KOPT-K1 (cell line): ENCODE measurements around the gene METAP1D.
A peak's percentile ranks its signal among the peaks of the same experiment; 100 is the strongest.

ENCODE experiments used
- H3K27ac ChIP-seq: fragments of 200-600 bp; sonication (generic); 2 replicates; pipeline ENCODE4 v1.5.1; 2016; ENCODE audit warnings: antibody characterized with exemption, mild to moderate bottlenecking, low read depth, low read length; ENCODE audit not compliant: poor library complexity, severe bottlenecking
- H3K36me3 ChIP-seq: fragments of 200-600 bp; sonication (generic); 2 replicates; pipeline ENCODE4 v1.5.1; 2017; ENCODE audit warnings: antibody characterized with exemption, mild to moderate bottlenecking, low read length, moderate library complexity; ENCODE audit not compliant: insufficient read depth
- H3K9me3 ChIP-seq: fragments of 200-600 bp; sonication (generic); 2 replicates; pipeline ENCODE4 v1.5.1; 2017; ENCODE audit warnings: antibody characterized with exemption, low read length, mild to moderate bottlenecking; ENCODE audit not compliant: insufficient read depth, poor library complexity, severe bottlenecking

Gene METAP1D

DNA sequence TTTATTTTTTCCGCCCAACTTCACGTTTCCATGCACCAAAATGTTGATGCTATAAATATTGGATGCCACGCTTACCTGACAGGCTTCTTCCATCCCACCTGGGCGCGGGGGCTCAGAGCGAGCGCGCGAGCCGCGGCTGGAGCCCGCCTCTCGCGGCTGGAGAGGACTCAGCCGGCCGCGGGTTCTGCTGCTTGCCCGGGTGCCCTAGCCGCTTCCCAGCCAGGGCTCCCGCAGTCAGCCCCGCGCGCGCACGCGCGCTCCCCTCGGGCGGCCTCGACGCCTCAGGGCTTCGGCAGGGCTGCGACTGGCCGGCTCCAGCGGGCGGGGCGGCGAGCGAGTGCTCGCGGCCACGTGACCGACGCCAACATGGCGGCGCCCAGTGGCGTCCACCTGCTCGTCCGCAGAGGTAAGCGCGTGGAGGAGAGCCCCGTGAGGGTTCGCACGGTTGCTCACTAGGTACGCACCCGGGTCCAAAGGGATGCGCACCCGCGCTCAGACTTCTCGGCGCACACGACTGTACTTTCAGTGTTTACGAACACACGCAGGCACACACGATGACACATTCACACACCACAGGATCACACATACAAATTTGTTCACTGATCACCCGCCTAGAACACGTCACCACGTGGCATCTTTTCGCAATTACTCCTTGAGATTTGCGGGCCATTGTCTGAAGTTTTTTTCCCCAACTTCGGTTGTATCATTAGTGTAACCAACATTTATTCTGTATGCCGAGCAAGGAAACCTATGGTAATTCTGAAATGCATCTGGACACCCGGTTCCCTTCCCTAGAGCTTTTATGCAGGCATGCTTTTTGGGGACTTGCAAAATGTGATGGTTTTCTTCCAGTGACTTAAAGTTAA is at the start of gene METAP1D:
TSS of gene METAP1D (plus strand) at position 350 of the 866 bp plus-strand sequence. CDS start at position 367, 17 bp downstream.
- H3K9me3 ChIP-seq, result no peaks in the 10 kb centered on the region
- H3K36me3 ChIP-seq, result no peaks in the 10 kb centered on the region
- peak within 1 kb of the TSS; percentile 58 for H3K27ac ChIP-seq

DNA sequence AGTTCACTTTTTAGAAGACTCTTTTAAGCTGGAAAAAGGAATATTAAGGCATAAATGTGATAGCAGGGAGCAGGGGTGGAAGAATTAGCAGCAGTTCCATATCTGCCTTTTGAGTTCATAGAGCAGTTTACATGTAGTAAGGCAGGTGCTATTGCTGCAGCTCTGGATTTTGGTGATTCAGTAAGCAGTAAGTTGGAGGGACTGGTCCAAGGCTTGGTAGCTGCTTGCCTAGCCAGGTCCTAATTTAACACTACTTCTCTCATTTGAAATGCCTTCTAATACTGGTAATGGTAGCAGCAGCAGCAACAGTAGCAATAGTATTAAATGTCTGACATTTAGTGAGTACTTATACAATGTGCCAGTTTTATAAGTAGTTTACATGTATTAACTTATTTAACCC is 47.5 kb upstream of the METAP1D start:
- no peaks in the 10 kb centered on the region for H3K9me3 ChIP-seq
- H3K36me3 ChIP-seq, result peaks cover 63% of the 10 kb centered on the region
- H3K27ac ChIP-seq, result no peak overlapping the region

DNA sequence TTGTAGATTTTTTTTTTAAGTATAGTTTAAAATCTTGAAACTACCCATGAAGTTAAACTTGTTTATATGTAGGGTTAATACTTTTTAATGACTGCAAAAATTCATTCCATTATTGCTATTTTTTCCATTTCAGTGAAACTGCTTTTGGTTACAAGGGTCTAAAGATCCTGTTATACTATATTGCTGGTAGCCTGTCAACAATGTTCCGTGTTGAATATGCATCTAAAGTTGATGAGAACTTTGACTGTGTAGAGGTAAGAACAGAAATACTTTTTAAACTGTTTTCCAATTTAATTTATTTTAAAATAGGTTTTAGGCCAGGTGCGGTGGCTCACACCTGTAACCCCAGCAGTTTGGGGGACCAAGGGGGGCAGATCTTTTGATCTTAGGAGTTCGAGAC is 47.0 kb upstream of the METAP1D start:
- Histone ChIP-seq H3K27ac (no peak overlapping the region), H3K36me3 (peaks cover 61% of the 10 kb centered on the region), H3K9me3 (no peaks in the 10 kb centered on the region)

DNA sequence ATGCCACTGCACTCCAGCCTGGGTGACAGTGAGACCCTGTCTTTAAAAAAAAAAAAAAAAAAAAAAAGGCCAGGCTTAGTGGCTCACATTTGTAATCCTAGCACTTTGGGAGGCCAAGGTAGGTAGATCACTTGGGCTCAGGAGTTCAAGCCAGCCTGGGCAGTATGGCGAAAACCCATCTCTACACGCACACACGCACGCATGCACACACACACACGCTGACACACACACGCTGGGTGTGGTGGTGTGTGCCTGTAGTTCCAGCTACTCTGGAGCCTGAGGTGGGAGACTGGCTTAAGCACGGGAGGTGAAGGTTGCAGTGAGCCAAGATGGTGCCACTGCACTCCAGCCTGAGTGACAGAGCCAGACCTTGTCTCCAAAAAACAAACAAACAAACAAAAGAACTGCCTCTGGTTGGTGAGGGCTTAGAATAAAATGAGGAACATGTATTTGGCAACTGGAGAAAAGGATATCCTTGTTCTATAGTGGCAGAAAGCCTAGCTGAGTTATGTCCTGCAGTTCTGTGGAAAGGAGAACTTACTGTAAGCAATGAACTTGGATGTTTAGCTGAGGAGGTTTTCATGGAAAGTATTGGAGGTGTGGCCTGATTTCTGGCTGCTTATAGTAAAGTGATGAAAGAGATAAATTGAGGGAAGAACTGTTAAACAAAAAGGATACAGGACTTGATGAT is 43.5 kb upstream of the METAP1D start:
- Histone ChIP-seq H3K36me3 (peaks cover 42% of the 10 kb centered on the region), H3K9me3 (no peaks in the 10 kb centered on the region), H3K27ac (no peak overlapping the region)

- no peak overlapping the region for H3K27ac ChIP-seq
- peaks cover 42% of the 10 kb centered on the region for H3K36me3 ChIP-seq
- no peaks in the 10 kb centered on the region for H3K9me3 ChIP-seq
Measured at GRCh38 chr2:171957061-171957460, 42.7 kb upstream of the METAP1D start.

- Histone ChIP-seq H3K36me3 (peaks cover 32% of the 10 kb centered on the region), H3K27ac (no peak overlapping the region), H3K9me3 (no peaks in the 10 kb centered on the region)
Measured at GRCh38 chr2:171958475-171958874, 41.3 kb upstream of the METAP1D start.

DNA sequence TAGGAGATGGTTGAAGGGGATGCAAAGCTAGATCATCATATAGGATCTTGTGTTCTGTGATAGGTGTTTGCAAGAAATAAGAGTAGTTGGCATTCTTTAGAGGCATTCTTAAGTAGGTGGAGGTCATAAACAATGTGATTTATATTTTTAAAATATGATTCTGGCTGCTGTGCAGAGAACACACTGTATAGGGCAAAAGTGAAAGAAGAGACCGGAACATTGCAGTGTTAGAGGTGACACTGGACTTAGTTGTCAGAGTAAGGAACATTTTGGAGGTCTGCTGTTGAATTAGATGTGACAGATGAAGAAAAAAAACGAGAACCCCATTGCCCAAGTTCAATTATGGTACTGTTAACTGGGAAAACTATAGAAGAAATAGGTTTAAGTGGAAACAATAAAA is 39.8 kb upstream of the METAP1D start:
- H3K27ac ChIP-seq, result no peak overlapping the region
- peaks cover 33% of the 10 kb centered on the region for H3K36me3 ChIP-seq
- no peaks in the 10 kb centered on the region for H3K9me3 ChIP-seq

GRCh38 chr2:171960570-171960969 is 39.2 kb upstream of the METAP1D start:
- Histone ChIP-seq H3K9me3 (no peaks in the 10 kb centered on the region), H3K36me3 (peaks cover 34% of the 10 kb centered on the region), H3K27ac (no peak overlapping the region)

DNA sequence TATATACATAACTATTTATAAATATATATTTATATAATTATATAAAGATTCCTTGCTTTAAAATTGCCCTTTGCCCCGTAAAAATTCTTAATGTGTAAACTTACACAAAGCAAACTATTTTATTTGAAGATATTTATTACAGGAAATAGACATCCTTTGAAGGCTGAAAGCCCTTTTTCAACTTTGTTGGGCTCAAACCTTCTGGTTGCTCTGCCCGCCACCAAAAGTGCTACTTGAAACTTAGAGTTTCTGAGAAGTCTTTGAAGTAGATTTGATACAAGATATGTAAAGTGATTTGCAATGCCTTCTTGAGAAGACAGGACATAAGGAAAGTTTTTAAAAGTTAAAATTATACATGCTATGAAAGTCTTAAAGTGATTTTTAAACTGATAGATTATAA is 36.6 kb upstream of the METAP1D start:
- Histone ChIP-seq H3K9me3 (no peaks in the 10 kb centered on the region), H3K27ac (peak overlapping the region; percentile 31), H3K36me3 (peaks cover 41% of the 10 kb centered on the region)

DNA sequence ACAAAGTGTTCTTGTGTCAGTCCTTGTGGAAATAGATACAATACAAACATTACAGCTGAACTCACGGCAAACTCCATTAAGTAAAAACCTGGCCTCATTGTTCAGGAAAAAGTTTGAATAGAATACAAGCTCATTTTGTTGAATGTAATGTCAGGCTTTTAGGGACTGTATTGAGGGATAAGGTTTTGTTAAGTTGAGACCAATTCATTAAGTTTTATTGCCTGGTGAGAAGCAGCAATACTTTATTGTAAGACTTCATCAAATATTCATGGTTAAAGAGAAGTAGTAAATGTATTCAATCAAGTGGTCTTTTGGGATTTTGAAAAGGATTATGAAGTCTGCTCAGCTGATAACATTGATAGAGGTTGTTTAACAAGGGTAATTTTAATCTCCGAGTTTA is 35.4 kb upstream of the METAP1D start:
- Histone ChIP-seq H3K27ac (no peak overlapping the region), H3K9me3 (no peaks in the 10 kb centered on the region), H3K36me3 (peaks cover 49% of the 10 kb centered on the region)

- H3K9me3 ChIP-seq, result no peaks in the 10 kb centered on the region
- peaks cover 53% of the 10 kb centered on the region for H3K36me3 ChIP-seq
- no peak overlapping the region for H3K27ac ChIP-seq
Measured at GRCh38 chr2:171965238-171965637, 34.5 kb upstream of the METAP1D start.

GRCh38 chr2:171965661-171966060 is 34.1 kb upstream of the METAP1D start:
- no peak overlapping the region for H3K27ac ChIP-seq
- H3K36me3 ChIP-seq, result peaks cover 55% of the 10 kb centered on the region

DNA sequence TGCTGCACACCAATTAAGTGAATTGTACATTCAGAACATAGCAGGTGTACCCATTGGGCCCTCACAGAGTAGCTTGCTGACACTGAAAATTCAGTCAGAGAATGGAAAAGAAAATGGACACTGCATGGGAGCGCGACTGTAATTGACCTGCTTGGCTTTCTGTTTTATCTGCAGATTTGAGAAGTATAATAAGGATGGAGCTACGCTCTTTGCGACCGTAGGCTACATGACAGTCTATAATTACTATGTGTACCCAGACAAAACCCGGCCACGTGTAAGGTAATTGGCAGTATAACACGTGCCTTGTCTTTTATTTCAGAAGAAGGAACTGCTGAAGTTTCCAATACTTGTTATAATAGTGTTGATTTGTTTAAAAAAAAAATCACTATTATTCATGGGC is 33.5 kb upstream of the METAP1D start:
- H3K27ac ChIP-seq, result no peak overlapping the region
- peaks cover 61% of the 10 kb centered on the region for H3K36me3 ChIP-seq
- no peaks in the 10 kb centered on the region for H3K9me3 ChIP-seq

More at GRCh38 chr2:171965661-171966060, 34.1 kb upstream of the METAP1D start:
- no peaks in the 10 kb centered on the region for H3K9me3 ChIP-seq

- Histone ChIP-seq H3K36me3 (peaks cover 65% of the 10 kb centered on the region), H3K9me3 (no peaks in the 10 kb centered on the region), H3K27ac (no peak overlapping the region)
Measured at GRCh38 chr2:171966688-171967087, 33.1 kb upstream of the METAP1D start.

DNA sequence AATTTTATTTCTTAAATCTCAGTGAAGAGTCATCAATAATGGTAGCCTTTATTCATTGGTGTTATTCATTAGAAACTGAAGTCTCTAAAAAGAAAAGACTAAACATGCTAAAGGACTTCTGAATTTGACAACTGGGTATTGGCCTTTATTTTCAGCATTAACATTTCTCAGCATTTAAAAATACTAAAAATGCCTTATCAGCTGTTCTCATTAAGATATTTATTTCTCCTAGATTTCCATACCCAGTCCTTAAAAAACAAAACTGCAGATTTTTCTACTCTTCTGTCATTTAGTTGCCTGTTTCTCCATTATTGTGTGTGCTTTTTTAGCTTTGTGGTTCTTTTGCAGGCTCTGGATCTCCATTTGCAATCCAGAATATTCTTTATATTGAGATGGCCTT is 31.2 kb upstream of the METAP1D start:
- H3K27ac ChIP-seq, result no peak overlapping the region
- H3K9me3 ChIP-seq, result no peaks in the 10 kb centered on the region
- peaks cover 79% of the 10 kb centered on the region for H3K36me3 ChIP-seq
